ENCODE data around the gene MN1.

MN1 gene

GRCh38 chr22:27800250-27801201 is 1.0 kb downstream of the MN1 start:
- no peak for DNase-seq
- Histone ChIP-seq H2AFZ (ENCODE audit: low read length) (no peak overlapping the region), H3K9ac (ENCODE audit: low read length) (no peak overlapping the region), H3K4me2 (ENCODE audit: low read depth, low read length) (no peak overlapping the region), H4K20me1 (ENCODE audit: insufficient read depth, low read length) (no peaks in the 10 kb centered on the region), H3K79me2 (ENCODE audit: low read length) (no peaks in the 10 kb centered on the region), H3K4me3 (ENCODE audit: low read length) (no peak overlapping the region), H3K27me3 (replicated peaks; ENCODE audit: insufficient read depth, low read length) (peaks cover 16% of the 10 kb centered on the region), H3K36me3 (replicated peaks; ENCODE audit: insufficient read depth, low read length) (no peaks in the 10 kb centered on the region), H3K4me1 (ENCODE audit: low read length) (no peaks in the 10 kb centered on the region), H3F3A (ENCODE audit: insufficient read depth, low read length) (no peaks in the 10 kb centered on the region), H3K9me2 (replicated peaks; ENCODE audit: insufficient read depth, low read length) (no peaks in the 10 kb centered on the region), H3K27ac (ENCODE audit: low read length) (no peak overlapping the region), H3K9me3 (replicated peaks; ENCODE audit: insufficient read depth, low read length) (no peaks in the 10 kb centered on the region)
- no peak for TF ChIP-seq EZH2 (optimal IDR thresholded peaks at IDR 0.05; ENCODE audit: low read depth, low read length)
- no peak for TF ChIP-seq EZH2phosphoT487 (IDR thresholded peaks at IDR 0.05; ENCODE audit: low read length)
- no peak for TF ChIP-seq CTCF (IDR thresholded peaks at IDR 0.05; ENCODE audit: low read length)

GRCh38 chr22:27799827-27800249 is 1.7 kb downstream of the MN1 start:
- H3K9ac ChIP-seq (ENCODE audit: low read length): no peak overlapping the region

GRCh38 chr22:27799015-27799826 is 2.3 kb downstream of the MN1 start:
- no peak for DNase-seq
- no peak overlapping the region for H3K9ac ChIP-seq (ENCODE audit: low read length)
- no peaks in the 10 kb centered on the region for H3F3A ChIP-seq (ENCODE audit: insufficient read depth, low read length)
- H4K20me1 ChIP-seq (ENCODE audit: insufficient read depth, low read length): no peaks in the 10 kb centered on the region
- H3K9me3 ChIP-seq (replicated peaks; ENCODE audit: insufficient read depth, low read length): no peaks in the 10 kb centered on the region
- H3K4me1 ChIP-seq (ENCODE audit: low read length): no peaks in the 10 kb centered on the region
- TF ChIP-seq EZH2 (optimal IDR thresholded peaks at IDR 0.05; ENCODE audit: low read depth, low read length) (no peak), CTCF (IDR thresholded peaks at IDR 0.05; ENCODE audit: low read length) (no peak), EZH2phosphoT487 (IDR thresholded peaks at IDR 0.05; ENCODE audit: low read length) (no peak)
- no peak overlapping the region for H3K27ac ChIP-seq (ENCODE audit: low read length)
- H3K4me3 ChIP-seq (ENCODE audit: low read length): no peak overlapping the region
- H3K27me3 ChIP-seq (replicated peaks; ENCODE audit: insufficient read depth, low read length): peaks cover 17% of the 10 kb centered on the region
- no peaks in the 10 kb centered on the region for H3K79me2 ChIP-seq (ENCODE audit: low read length)
- H3K9me2 ChIP-seq (replicated peaks; ENCODE audit: insufficient read depth, low read length): no peaks in the 10 kb centered on the region
- H2AFZ ChIP-seq (ENCODE audit: low read length): no peak overlapping the region
- H3K4me2 ChIP-seq (ENCODE audit: low read depth, low read length): no peak overlapping the region
- no peaks in the 10 kb centered on the region for H3K36me3 ChIP-seq (replicated peaks; ENCODE audit: insufficient read depth, low read length)

More at GRCh38 chr22:27799827-27800249, 1.7 kb downstream of the MN1 start:
- H2AFZ ChIP-seq (ENCODE audit: low read length): no peak overlapping the region
- H3K4me1 ChIP-seq (ENCODE audit: low read length): no peaks in the 10 kb centered on the region
- no peaks in the 10 kb centered on the region for H3F3A ChIP-seq (ENCODE audit: insufficient read depth, low read length)
- no peak overlapping the region for H3K27ac ChIP-seq (ENCODE audit: low read length)
- H3K9me2 ChIP-seq (replicated peaks; ENCODE audit: insufficient read depth, low read length): no peaks in the 10 kb centered on the region
- no peaks in the 10 kb centered on the region for H4K20me1 ChIP-seq (ENCODE audit: insufficient read depth, low read length)
- no peaks in the 10 kb centered on the region for H3K9me3 ChIP-seq (replicated peaks; ENCODE audit: insufficient read depth, low read length)
- peaks cover 16% of the 10 kb centered on the region for H3K27me3 ChIP-seq (replicated peaks; ENCODE audit: insufficient read depth, low read length)
- H3K79me2 ChIP-seq (ENCODE audit: low read length): no peaks in the 10 kb centered on the region
- H3K36me3 ChIP-seq (replicated peaks; ENCODE audit: insufficient read depth, low read length): no peaks in the 10 kb centered on the region
- DNase-seq: no peak
- H3K4me2 ChIP-seq (ENCODE audit: low read depth, low read length): no peak overlapping the region
- TF ChIP-seq EZH2 (optimal IDR thresholded peaks at IDR 0.05; ENCODE audit: low read depth, low read length) (no peak), CTCF (IDR thresholded peaks at IDR 0.05; ENCODE audit: low read length) (no peak), EZH2phosphoT487 (IDR thresholded peaks at IDR 0.05; ENCODE audit: low read length) (no peak)
- no peak overlapping the region for H3K4me3 ChIP-seq (ENCODE audit: low read length)
